Endothelial cell of umbilical vein (primary cell): ENCODE measurements around the gene IRS1. TPM values are rescaled to one million over a fixed set of nuclear protein-coding genes. Genes with fewer than 3 reads are reported as not detected.

Source experiments
- BruUV-seq: library from RNA; stranded (reverse); fragments of 400-500 nt; replicated peaks from 2 replicates; lab custom pipeline; 2021; lab: Mats Ljungman, UMichigan
- CTCF ChIA-PET: fragments of 300-600, 350-600 bp; sonication (Branson Sonifier 250); formaldehyde crosslinking; loops from one replicate; lab custom pipeline; 2021; ENCODE audit warnings: antibody characterized with exemption, inconsistent platforms; lab: Charles Lee
- POLR2A ChIA-PET: fragments of 300-600, 350-600 bp; sonication (Branson Sonifier 250); formaldehyde crosslinking; loops from one replicate; lab custom pipeline; 2021; ENCODE audit warnings: antibody characterized with exemption, inconsistent platforms; lab: Charles Lee
- DNase-seq: peaks from one replicate; pipeline ENCODE4 v3.0.0-alpha.2; 2011; ENCODE audit warnings: low read depth, low spot score
- FAIRE-seq: peaks from 2 replicates; lab custom pipeline; 2011; peaks lifted over from hg19 to GRCh38; lab: Jason Lieb, UNC
- H2AFZ ChIP-seq: 2 replicates; pipeline ENCODE4 v1.6.0; 2012; ENCODE audit warnings: low read depth, low read length, control low read depth, inconsistent platforms
- H3K27ac ChIP-seq: 2 replicates; pipeline ENCODE4 v1.5.1; 2011; ENCODE audit warnings: low read depth, mild to moderate bottlenecking, control low read depth, low read length, moderate library complexity; ENCODE audit not compliant: insufficient read depth
- H3K27me3 ChIP-seq, 2 experiments: 2 replicates each; pipeline versions ENCODE4 v1.6.0 to v1.6.1; 2011; ENCODE audit warnings: low read length in 2 of 2, mixed read lengths in 1 of 2; ENCODE audit not compliant: control insufficient read depth in 2 of 2, insufficient read depth in 2 of 2
- H3K36me3 ChIP-seq, 2 experiments: 2 replicates in 1 of 2; 3 replicates in 1 of 2; pipeline ENCODE4 v1.5.1; 2011; ENCODE audit warnings: low read length in 2 of 2, mild to moderate bottlenecking in 1 of 2, moderate library complexity in 1 of 2; ENCODE audit not compliant: control insufficient read depth in 2 of 2, insufficient read depth in 2 of 2; ENCODE audit errors: extremely low read depth in 1 of 2
- H3K4me1 ChIP-seq: 3 replicates; pipeline ENCODE4 v1.5.1; 2011; ENCODE audit warnings: mild to moderate bottlenecking, low read length; ENCODE audit not compliant: control insufficient read depth, insufficient read depth; ENCODE audit errors: extremely low read depth
- H3K4me2 ChIP-seq: 2 replicates; pipeline ENCODE4 v1.6.1; 2011; ENCODE audit warnings: low read length, control low read depth, mixed read lengths; ENCODE audit not compliant: insufficient read depth
- H3K4me3 ChIP-seq, 3 experiments: fragments of 200-600 bp in 1 of 3; sonication (generic), shearing (Covaris generic) in 1 of 3; replicated peaks in 1 of 3; 2 replicates each; pipeline ENCODE4 v1.5.1; 2011 to 2016; ENCODE audit warnings: control low read depth in 3 of 3, low read length in 3 of 3, mild to moderate bottlenecking in 2 of 3, inconsistent platforms in 1 of 3, low read depth in 1 of 3, moderate library complexity in 1 of 3; ENCODE audit not compliant: insufficient read depth in 1 of 3
- H3K79me2 ChIP-seq: 2 replicates; pipeline ENCODE4 v1.6.0; 2012; ENCODE audit warnings: low read length, inconsistent platforms; ENCODE audit not compliant: control insufficient read depth, insufficient read depth
- H3K9ac ChIP-seq: replicated peaks from 2 replicates; pipeline ENCODE3; 2011; ENCODE audit warnings: low read length, control low read depth; ENCODE audit not compliant: insufficient read depth; ENCODE audit errors: extremely low read depth
- H3K9me1 ChIP-seq: replicated peaks from 3 replicates; pipeline ENCODE4 v1.6.0; 2011; ENCODE audit warnings: mild to moderate bottlenecking, low read length; ENCODE audit not compliant: control insufficient read depth, insufficient read depth; ENCODE audit errors: extremely low read depth
- H3K9me3 ChIP-seq: replicated peaks from 2 replicates; pipeline ENCODE4 v1.5.1; 2012; ENCODE audit warnings: low read length, inconsistent platforms; ENCODE audit not compliant: control insufficient read depth, insufficient read depth
- H4K20me1 ChIP-seq: replicated peaks from 2 replicates; pipeline ENCODE3; 2011; ENCODE audit warnings: mild to moderate bottlenecking, low read length; ENCODE audit not compliant: control insufficient read depth, insufficient read depth; ENCODE audit errors: extremely low read depth
- EZH2 ChIP-seq: IDR thresholded peaks from 2 replicates; pipeline ENCODE4 v1.6.1; 2012; ENCODE audit warnings: borderline replicate concordance, low read depth, mild to moderate bottlenecking, moderate library complexity, low read length, inconsistent platforms; ENCODE audit not compliant: severe bottlenecking
- FOS ChIP-seq: IDR thresholded peaks from 2 replicates; pipeline ENCODE4 v1.6.1; 2011; ENCODE audit warnings: mild to moderate bottlenecking, low read length, moderate library complexity, borderline replicate concordance; ENCODE audit not compliant: insufficient read depth
- GATA2 ChIP-seq: IDR thresholded peaks from 2 replicates; pipeline ENCODE4 v1.7.0; 2011; ENCODE audit warnings: low read depth, mild to moderate bottlenecking, moderate library complexity, mixed read lengths, low read length; ENCODE audit not compliant: insufficient read length, insufficient read depth
- JUN ChIP-seq: IDR thresholded peaks from 2 replicates; pipeline ENCODE4 v1.6.1; 2011; ENCODE audit warnings: borderline replicate concordance, low read depth; ENCODE audit not compliant: insufficient read length, insufficient read depth
- MYC ChIP-seq: IDR thresholded peaks from one replicate; pipeline ENCODE4 v1.6.1; 2011; ENCODE audit warnings: mild to moderate bottlenecking, low read depth, low read length
- POLR2A ChIP-seq: IDR thresholded peaks from 2 replicates; pipeline ENCODE4 v1.6.1; 2012; ENCODE audit warnings: low read depth, mild to moderate bottlenecking, control low read depth, low read length
- POLR2AphosphoS5 ChIP-seq: IDR thresholded peaks from 2 replicates; pipeline ENCODE4 v1.6.1; 2012; ENCODE audit warnings: low read depth, mild to moderate bottlenecking, control low read depth, low read length, moderate library complexity; ENCODE audit not compliant: insufficient read depth
- dilution Hi-C: fragments of 300-500 bp; cut with MboI; formaldehyde crosslinking; loops from one replicate; pipeline ENCODE4 v1.15.0; 2019; ENCODE audit warnings: low sequenced_read_pairs; ENCODE audit not compliant: extremely low pct_ligation_motif_present
- intact Hi-C: fragments of 100-400 bp; cut with micrococcal nuclease; formaldehyde crosslinking; loops from one replicate; pipeline ENCODE4 v1.10.0; 2022
- polyA plus RNA-seq, 4 experiments: library from polyadenylated mRNA; depleted of rRNA in 3 of 4; stranded (reverse) in 3 of 4; unstranded in 1 of 4; fragments of >200 nt; gene quantifications; 2 replicates each; pipeline versions ENCODE4 v1.2.1 to v1.2.3, GENCODE V29; 2011 to 2012; ENCODE audit warnings: missing spikeins in 1 of 4
- total RNA-seq: library from RNA; stranded (reverse); gene quantifications from 2 replicates; pipeline ENCODE4 v1.2.3, GENCODE V29; 2021
- TF ChIP-seq, protein P1 (sequence below), 2 donors: IDR thresholded peaks; 1 replicate in 1 of 2; 2 replicates in 1 of 2; pipeline ENCODE4 v1.5.1; 2011; ENCODE audit warnings: low read length in 2 of 2, mild to moderate bottlenecking in 2 of 2, moderate library complexity in 2 of 2, control low read depth in 1 of 2, inconsistent platforms in 1 of 2, low read depth in 1 of 2; ENCODE audit not compliant: insufficient read depth in 1 of 2; ENCODE audit errors: extremely low read depth in 1 of 2
- TF ChIP-seq, protein P2 (sequence below): IDR thresholded peaks from 2 replicates; pipeline ENCODE4 v1.6.1; 2011; ENCODE audit not compliant: insufficient read depth, insufficient read length

Gene IRS1
- total and polyA plus RNA-seq, 2 donors (not counting 3 experiments of a cell fraction or from before 2014, with no cell fraction given), result 0.10 to 0.11 TPM

DNA sequence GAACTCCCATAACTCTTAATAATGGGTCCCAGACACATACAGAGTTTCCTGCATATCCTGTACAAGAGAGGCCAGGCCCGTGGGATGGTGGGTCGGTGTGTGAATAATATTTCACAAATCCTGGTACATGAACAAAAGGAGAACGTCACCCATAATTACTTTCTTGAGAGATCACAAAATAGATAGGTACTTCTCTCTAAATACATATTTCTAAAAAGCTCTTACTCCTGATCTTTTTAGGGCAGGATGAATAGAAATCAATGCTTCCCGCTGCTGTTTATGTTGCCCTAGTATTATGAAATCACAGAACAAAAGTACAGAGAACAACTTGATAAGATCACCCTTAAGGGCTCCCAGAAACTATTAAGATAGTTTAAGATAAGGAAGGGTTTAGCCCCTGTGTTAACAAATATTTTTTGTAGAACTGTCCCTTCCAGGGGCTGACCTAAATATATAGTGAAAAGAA is 5.4 kb downstream of the IRS1 start:
- peaks cover 10% of the 10 kb centered on the region for H3K4me1 ChIP-seq
- ChIA-PET CTCF (interaction anchor here (1.0 to 1.3 kb wide), 2 partner anchors 9 to 905 kb away, joined by 3 to 4 read pairs; no protein-coding TSS in a partner anchor), POLR2A (no interaction called here)
- H3K9me1 ChIP-seq, result no peaks in the 10 kb centered on the region
- H3K4me2 ChIP-seq, result no peak overlapping the region
- peaks cover 12 to 22% of the 10 kb centered on the region in 2 experiments for H3K27me3 ChIP-seq
- H2AFZ ChIP-seq, result no peak overlapping the region
- no peaks in the 10 kb centered on the region for H3K36me3 ChIP-seq
- FAIRE-seq (no peak), DNase-seq (no peak)
- H3K27ac ChIP-seq, result no peak overlapping the region
- no peak overlapping the region for H3K9ac ChIP-seq
- TF ChIP-seq, protein P1, sequence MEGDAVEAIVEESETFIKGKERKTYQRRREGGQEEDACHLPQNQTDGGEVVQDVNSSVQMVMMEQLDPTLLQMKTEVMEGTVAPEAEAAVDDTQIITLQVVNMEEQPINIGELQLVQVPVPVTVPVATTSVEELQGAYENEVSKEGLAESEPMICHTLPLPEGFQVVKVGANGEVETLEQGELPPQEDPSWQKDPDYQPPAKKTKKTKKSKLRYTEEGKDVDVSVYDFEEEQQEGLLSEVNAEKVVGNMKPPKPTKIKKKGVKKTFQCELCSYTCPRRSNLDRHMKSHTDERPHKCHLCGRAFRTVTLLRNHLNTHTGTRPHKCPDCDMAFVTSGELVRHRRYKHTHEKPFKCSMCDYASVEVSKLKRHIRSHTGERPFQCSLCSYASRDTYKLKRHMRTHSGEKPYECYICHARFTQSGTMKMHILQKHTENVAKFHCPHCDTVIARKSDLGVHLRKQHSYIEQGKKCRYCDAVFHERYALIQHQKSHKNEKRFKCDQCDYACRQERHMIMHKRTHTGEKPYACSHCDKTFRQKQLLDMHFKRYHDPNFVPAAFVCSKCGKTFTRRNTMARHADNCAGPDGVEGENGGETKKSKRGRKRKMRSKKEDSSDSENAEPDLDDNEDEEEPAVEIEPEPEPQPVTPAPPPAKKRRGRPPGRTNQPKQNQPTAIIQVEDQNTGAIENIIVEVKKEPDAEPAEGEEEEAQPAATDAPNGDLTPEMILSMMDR (IDR thresholded peaks at IDR 0.05; ENCODE audit: extremely low read depth in 1 of 2, insufficient read depth in 1 of 2, low read depth in 1 of 2, low read length in 2 of 2), result no peak
- TF ChIP-seq FOS (no peak), POLR2A (no peak), POLR2AphosphoS5 (no peak), GATA2 (no peak), EZH2 (no peak), MYC (no peak), JUN (no peak)
- TF ChIP-seq, protein P2, sequence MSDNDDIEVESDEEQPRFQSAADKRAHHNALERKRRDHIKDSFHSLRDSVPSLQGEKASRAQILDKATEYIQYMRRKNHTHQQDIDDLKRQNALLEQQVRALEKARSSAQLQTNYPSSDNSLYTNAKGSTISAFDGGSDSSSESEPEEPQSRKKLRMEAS, result no peak
- BruUV-seq, result no TSS peak
- dilution Hi-C loops (no loop called here), intact Hi-C loops (loop anchor here (5.0 to 10.0 kb wide), 2 partner anchors 582 to 759 kb away; no protein-coding TSS in a partner anchor)
- H3K4me3 ChIP-seq, result no peak overlapping the region
- H4K20me1 ChIP-seq, result no peaks in the 10 kb centered on the region
- H3K79me2 ChIP-seq, result no peaks in the 10 kb centered on the region
- no peaks in the 10 kb centered on the region for H3K9me3 ChIP-seq
